IMR-90 (cell line): Measurements from ENCODE around the gene GNL3. TPM values are rescaled to one million over a fixed set of nuclear protein-coding genes. Genes with fewer than 3 reads are reported as not detected.
A peak's percentile ranks its signal among the peaks of the same experiment; 100 is the strongest.

ENCODE experiments used
- ATAC-seq: fragments of 200-7000 bp; cut with Tn5 transposase; 2 replicates; pipeline ENCODE4 v1.9.1; 2020; ENCODE audit warnings: low read depth, mild to moderate bottlenecking, moderate library complexity
- BruUV-seq: library from RNA; stranded (reverse); fragments of 400-500 nt; replicated peaks from 2 replicates; lab custom pipeline; 2021; lab: Mats Ljungman, UMichigan
- CTCF ChIA-PET: fragments of 300-600 bp; formaldehyde crosslinking; extraction: SDS; loops from one replicate; lab custom pipeline; 2021; ENCODE audit warnings: antibody characterized with exemption; lab: Yijun Ruan, JAX
- POLR2A ChIA-PET: fragments of 300-600 bp; sonication (Branson Sonifier 250); formaldehyde crosslinking; loops from one replicate; lab custom pipeline; 2022; ENCODE audit warnings: antibody characterized with exemption; ENCODE audit not compliant: unreplicated experiment; lab: Charles Lee
- DNase-seq: peaks from one replicate; pipeline ENCODE4 v3.0.0; 2013
- H2AFZ ChIP-seq: replicated peaks from 2 replicates; pipeline ENCODE3; 2013; ENCODE audit warnings: low read length, mild to moderate bottlenecking; ENCODE audit not compliant: poor library complexity
- H2AK5ac ChIP-seq: 2 replicates; pipeline ENCODE4 v1.6.1; 2013; ENCODE audit warnings: low read depth, low read length, inconsistent platforms
- H2AK9ac ChIP-seq: replicated peaks from 2 replicates; pipeline ENCODE3; 2013; ENCODE audit warnings: mild to moderate bottlenecking, low read depth, low read length, moderate library complexity; ENCODE audit not compliant: poor library complexity
- H2BK120ac ChIP-seq: 2 replicates; pipeline ENCODE4 v1.6.1; 2013; ENCODE audit warnings: low read depth, low read length, inconsistent platforms
- H2BK15ac ChIP-seq: 3 replicates; pipeline ENCODE4 v1.6.1; 2013; ENCODE audit warnings: low read depth, low read length, inconsistent platforms
- H2BK20ac ChIP-seq: 2 replicates; pipeline ENCODE4 v1.6.1; 2013; ENCODE audit warnings: low read depth, mild to moderate bottlenecking, inconsistent platforms, low read length, moderate library complexity
- H2BK5ac ChIP-seq: 2 replicates; pipeline ENCODE4 v1.6.1; 2013; ENCODE audit warnings: mild to moderate bottlenecking, low read depth, low read length, inconsistent platforms; ENCODE audit not compliant: poor library complexity, severe bottlenecking
- H3K14ac ChIP-seq: replicated peaks from 2 replicates; pipeline ENCODE4 v1.6.1; 2013; ENCODE audit warnings: low read depth, low read length, inconsistent platforms
- H3K18ac ChIP-seq: 2 replicates; pipeline ENCODE4 v1.6.1; 2013; ENCODE audit warnings: low read depth, low read length, control low read depth
- H3K23ac ChIP-seq: 2 replicates; pipeline ENCODE4 v1.6.1; 2013; ENCODE audit warnings: low read depth, low read length, inconsistent platforms
- H3K27ac ChIP-seq: 2 replicates; pipeline ENCODE4 v1.5.1; 2013; ENCODE audit warnings: mild to moderate bottlenecking, control low read depth, low read length; ENCODE audit not compliant: insufficient read depth
- H3K27me3 ChIP-seq: 2 replicates; pipeline ENCODE4 v1.6.1; 2013; ENCODE audit warnings: low read length; ENCODE audit not compliant: control insufficient read depth, insufficient read depth
- H3K36me3 ChIP-seq: 2 replicates; pipeline ENCODE4 v1.6.1; 2013; ENCODE audit warnings: low read length, mixed read lengths; ENCODE audit not compliant: control insufficient read depth, insufficient read depth
- H3K4ac ChIP-seq: 2 replicates; pipeline ENCODE4 v1.6.1; 2013; ENCODE audit warnings: low read depth, low read length, inconsistent platforms
- H3K4me1 ChIP-seq: 2 replicates; pipeline ENCODE4 v1.6.1; 2013; ENCODE audit warnings: low read length, mixed read lengths; ENCODE audit not compliant: control insufficient read depth, insufficient read depth
- H3K4me2 ChIP-seq: 2 replicates; pipeline ENCODE4 v1.6.1; 2013; ENCODE audit warnings: low read depth, mild to moderate bottlenecking, control low read depth, low read length, moderate library complexity
- H3K4me3 ChIP-seq: 2 replicates; pipeline ENCODE4 v1.5.1; 2013; ENCODE audit warnings: low read depth, mild to moderate bottlenecking, control low read depth, low read length, moderate library complexity; ENCODE audit not compliant: insufficient read depth
- H3K56ac ChIP-seq: 2 replicates; pipeline ENCODE4 v1.6.1; 2013; ENCODE audit warnings: low read length, inconsistent platforms; ENCODE audit not compliant: insufficient read depth; ENCODE audit errors: extremely low read depth
- H3K79me1 ChIP-seq, 2 experiments: 2 replicates each; pipeline ENCODE4 v1.6.1; 2013; ENCODE audit warnings: low read length in 2 of 2, inconsistent platforms in 1 of 2, low read depth in 1 of 2
- H3K9ac ChIP-seq: 2 replicates; pipeline ENCODE4 v1.6.1; 2013; ENCODE audit warnings: low read depth, low read length, control low read depth
- H3K9me1 ChIP-seq: 2 replicates; pipeline ENCODE4 v1.6.1; 2013; ENCODE audit warnings: low read length, inconsistent platforms; ENCODE audit not compliant: insufficient read depth
- H3K9me3 ChIP-seq: 2 replicates; pipeline ENCODE4 v1.6.1; 2013; ENCODE audit warnings: low read length; ENCODE audit not compliant: control insufficient read depth, insufficient read depth
- H4K20me1 ChIP-seq: 2 replicates; pipeline ENCODE4 v1.6.1; 2013; ENCODE audit warnings: low read length, inconsistent platforms; ENCODE audit not compliant: insufficient read depth
- H4K5ac ChIP-seq: 2 replicates; pipeline ENCODE4 v1.6.1; 2013; ENCODE audit warnings: mild to moderate bottlenecking, low read depth, low read length, control low read depth
- H4K8ac ChIP-seq, 2 experiments: 2 replicates each; pipeline ENCODE4 v1.6.1; 2013; ENCODE audit warnings: low read depth in 2 of 2, low read length in 2 of 2, control low read depth in 1 of 2, inconsistent platforms in 1 of 2
- H4K91ac ChIP-seq: 2 replicates; pipeline ENCODE4 v1.6.1; 2013; ENCODE audit warnings: low read depth, low read length, inconsistent platforms; ENCODE audit not compliant: insufficient read depth
- BHLHE40 ChIP-seq: fragments of 150-350 bp; IDR thresholded peaks from 2 replicates; pipeline ENCODE4 v1.6.1; 2016; ENCODE audit warnings: mild to moderate bottlenecking, low read depth, low read length
- CEBPB ChIP-seq: IDR thresholded peaks from 2 replicates; pipeline ENCODE4 v1.6.1; 2012; ENCODE audit warnings: low read depth, low read length, improper control_type of control experiment
- CHD1 ChIP-seq: IDR thresholded peaks from 2 replicates; pipeline ENCODE4 v1.6.1; 2012; ENCODE audit warnings: low read depth, low read length, improper control_type of control experiment
- CTCF ChIP-seq: conservative IDR thresholded peaks from 2 replicates; pipeline ENCODE4 v1.5.1; 2012; ENCODE audit warnings: mild to moderate bottlenecking, low read depth, low read length, improper control_type of control experiment
- ELK1 ChIP-seq: fragments of 150-350 bp; IDR thresholded peaks from 2 replicates; pipeline ENCODE4 v1.6.1; 2016; ENCODE audit warnings: low read depth, mild to moderate bottlenecking, low read length, moderate library complexity, borderline replicate concordance
- FOS ChIP-seq: fragments of 150-350 bp; IDR thresholded peaks from 2 replicates; pipeline ENCODE4 v1.6.1; 2016; ENCODE audit warnings: low read depth, low read length
- MAFK ChIP-seq: IDR thresholded peaks from 2 replicates; pipeline ENCODE4 v1.6.1; 2012; ENCODE audit warnings: low read depth, low read length, improper control_type of control experiment
- MAZ ChIP-seq: IDR thresholded peaks from 2 replicates; pipeline ENCODE4 v1.6.1; 2012; ENCODE audit warnings: low read depth, mild to moderate bottlenecking, low read length, improper control_type of control experiment, moderate library complexity, borderline replicate concordance
- MXI1 ChIP-seq: IDR thresholded peaks from 2 replicates; pipeline ENCODE4 v1.6.1; 2012; ENCODE audit warnings: low read depth, mild to moderate bottlenecking, low read length, moderate library complexity, borderline replicate concordance
- NFE2L2 ChIP-seq: fragments of 150-350 bp; IDR thresholded peaks from 2 replicates; pipeline ENCODE4 v1.6.1; 2016; ENCODE audit warnings: low read depth, mild to moderate bottlenecking, low read length
- POLR2A ChIP-seq: IDR thresholded peaks from 2 replicates; pipeline ENCODE4 v1.6.1; 2012; ENCODE audit warnings: mild to moderate bottlenecking, low read depth, low read length
- RAD21 ChIP-seq: IDR thresholded peaks from 2 replicates; pipeline ENCODE4 v1.6.1; 2012; ENCODE audit warnings: low read length, improper control_type of control experiment
- RCOR1 ChIP-seq: IDR thresholded peaks from 2 replicates; pipeline ENCODE4 v1.6.1; 2012; ENCODE audit warnings: mild to moderate bottlenecking, low read length, improper control_type of control experiment; ENCODE audit not compliant: insufficient replicate concordance
- RFX5 ChIP-seq: IDR thresholded peaks from 2 replicates; pipeline ENCODE4 v1.8.0; 2012; ENCODE audit warnings: low read depth, mild to moderate bottlenecking, low read length, moderate library complexity
- SMC3 ChIP-seq: fragments of 150-350 bp; IDR thresholded peaks from 2 replicates; pipeline ENCODE4 v1.6.1; 2016; ENCODE audit warnings: low read depth, mild to moderate bottlenecking, antibody characterized with exemption, low read length, moderate library complexity
- USF2 ChIP-seq: fragments of 150-350 bp; IDR thresholded peaks from 2 replicates; pipeline ENCODE4 v1.6.1; 2017; ENCODE audit warnings: mild to moderate bottlenecking, antibody characterized with exemption, low read length, low read depth
- WGBS, 2 experiments: methylation state at CpG; one replicate each; pipeline versions ENCODE4 v1.1.5 to v1.1.7; 2013; ENCODE audit warnings: missing lambda C conversion rate in 2 of 2; ENCODE audit not compliant: insufficient read length in 1 of 2; ENCODE audit errors: extremely low coverage in 2 of 2; 5-methylcytosine and 5-hydroxymethylcytosine counted together
- dilution Hi-C: fragments of 300-500 bp; cut with HindIII; formaldehyde crosslinking; loops from one replicate; pipeline ENCODE4 v1.14.3; 2018; ENCODE audit warnings: low sequenced_read_pairs; ENCODE audit not compliant: unreplicated experiment
- in situ Hi-C: fragments of 300-500 bp; cut with MboI; formaldehyde crosslinking; loops from 3 replicates; pipeline ENCODE4 v1.14.3; 2019; ENCODE audit warnings: low sequenced_read_pairs, inconsistent platforms, mixed read lengths
- intact Hi-C: fragments of 100-400 bp; cut with micrococcal nuclease; formaldehyde crosslinking; loops from 2 replicates; pipeline ENCODE4 v1.10.0; 2022
- polyA plus RNA-seq, 3 experiments: library from polyadenylated mRNA; depleted of rRNA; stranded (reverse); fragments of >200 nt; gene quantifications; 2 replicates each; pipeline ENCODE4 v1.2.3, GENCODE V29; 2012; ENCODE audit warnings: low replicate concordance in 1 of 3
- total RNA-seq: library from RNA; depleted of rRNA; stranded (reverse); fragments of >200 nt; gene quantifications from 2 replicates; pipeline ENCODE4 v1.2.3, GENCODE V29; 2012

Gene GNL3
- total and polyA plus RNA-seq, 2 of the 4 experiments (the other 2 are of a cell fraction), result 66.0 to 90.4 TPM

GRCh38 chr3:52685285-52685708, 535 bp upstream of the GNL3 start:
- peak overlapping the region; percentile 31; the same call in 1 of the 3 replicates for H2BK15ac ChIP-seq
- TF ChIP-seq SMC3, result no peak
- TF ChIP-seq CEBPB, result no peak
- no peak for TF ChIP-seq RCOR1
- no peak for TF ChIP-seq BHLHE40
- no peak for TF ChIP-seq FOS
- TF ChIP-seq RAD21, result no peak
- no peak for TF ChIP-seq ELK1
- no peak for TF ChIP-seq USF2
- no peak for TF ChIP-seq NFE2L2
- no peak for TF ChIP-seq POLR2A
- no peak for TF ChIP-seq MAZ
- TF ChIP-seq CTCF, result no peak
- no peak for TF ChIP-seq CHD1
- no peak for TF ChIP-seq RFX5
- TF ChIP-seq MXI1, result no peak
- TF ChIP-seq MAFK, result no peak
- H3K14ac ChIP-seq, result peak overlapping the region; percentile 88
- H2BK120ac ChIP-seq, result peak overlapping the region; percentile 12; the same call in 1 of the 2 replicates
- BruUV-seq, result no TSS peak
- no peak overlapping the region for H2BK20ac ChIP-seq
- H4K91ac ChIP-seq, result peak overlapping the region; percentile 92
- H3K27me3 ChIP-seq, result no peaks in the 10 kb centered on the region
- H3K18ac ChIP-seq, result peak overlapping the region; percentile 93; the same call in 1 of the 2 replicates
- peak overlapping the region; percentile 95 for H2BK5ac ChIP-seq
- H3K4me2 ChIP-seq, result peak overlapping the region; percentile 79
- peak overlapping the region; percentile 89 for H3K4ac ChIP-seq
- H3K56ac ChIP-seq, result peak overlapping the region; percentile 91
- peak overlapping the region; percentile 100 for H3K9ac ChIP-seq
- peak overlapping the region; percentile 94 for H2AFZ ChIP-seq
- H3K36me3 ChIP-seq, result peaks cover 29% of the 10 kb centered on the region
- 0% methylated on average over 20 of the region's 41 CpGs; no CpG with 5 or more reads in 1 of the 2 experiments for WGBS, 2 experiments
- dilution Hi-C loops, result no loop called here
- H2AK5ac ChIP-seq, result peak overlapping the region; percentile 87
- H2AK9ac ChIP-seq, result peak overlapping the region; percentile 95
- peaks cover 20% of the 10 kb centered on the region; the same call in 1 of the 2 replicates for H4K20me1 ChIP-seq
- no peaks in the 10 kb centered on the region for H3K9me3 ChIP-seq
- ATAC-seq, result peak; percentile 92
- H3K23ac ChIP-seq, result peak overlapping the region; percentile 95
- H3K27ac ChIP-seq, result peak overlapping the region; percentile 92
- H4K8ac ChIP-seq, result peak overlapping the region; percentile 85 to 95
- peaks cover 3% of the 10 kb centered on the region for H3K9me1 ChIP-seq
- POLR2A ChIA-PET, result interaction anchor here (0.5 to 0.7 kb wide), 2 partner anchors 13 to 17 kb away, joined by 3 to 6 read pairs; no protein-coding TSS in a partner anchor
- H3K79me1 ChIP-seq, result peaks cover 29 to 70% of the 10 kb centered on the region in 2 experiments
- CTCF ChIA-PET, result no interaction called here
- peak overlapping the region; percentile 97 for H4K5ac ChIP-seq
- H3K4me1 ChIP-seq, result peaks cover 9% of the 10 kb centered on the region
- in situ Hi-C loops, result no loop called here
- intact Hi-C loops, result loop anchor here (2.0 kb wide), 1 partner anchor 14 kb away; no protein-coding TSS in a partner anchor
- peak overlapping the region; percentile 89 for H3K4me3 ChIP-seq
- no peak for DNase-seq
